ENCODE data around the gene CTIF.

Gene CTIF

GRCh38 chr18:48838166-48838775, 299.4 kb downstream of the CTIF start:
- Histone ChIP-seq H3K36me3 (ENCODE audit: control insufficient read depth in 4 of 4, insufficient read depth in 4 of 4, low read length in 3 of 4) (peaks cover 0 to 2% (median 0%) of the 10 kb centered on the region in 4 experiments), H3K9me3 (ENCODE audit: control extremely low read depth in 1 of 5, control insufficient read depth in 4 of 5, insufficient read depth in 2 of 5, low read depth in 1 of 5, low read length in 4 of 5) (no peaks in the 10 kb centered on the region), H3K4me3 (ENCODE audit: control insufficient read depth in 1 of 7, extremely low read depth in 1 of 7, insufficient read depth in 4 of 7, low read depth in 2 of 7, low read length in 6 of 7) (no peak overlapping the region), H3K4me1 (ENCODE audit: control extremely low read depth in 1 of 4, control insufficient read depth in 4 of 4, insufficient read depth in 4 of 4, low read length in 3 of 4) (peaks cover 7 to 45% (median 37%) of the 10 kb centered on the region in 4 experiments), H3K27ac (ENCODE audit: insufficient read depth in 1 of 2, low read depth in 1 of 2, low read length in 2 of 2, poor library complexity in 1 of 2, severe bottlenecking in 2 of 2) (no peak overlapping the region), H3K27me3 (replicated peaks in 2 of 5; ENCODE audit: control insufficient read depth in 4 of 5, insufficient read depth in 5 of 5, low read length in 4 of 5) (peaks cover 0 to 2% (median 0%) of the 10 kb centered on the region in 5 experiments)
- CTCF ChIA-PET: no interaction called here
- 94% methylated on average over 8 of the region's 12 CpGs for WGBS (ENCODE audit: insufficient coverage)
- DNase-seq: no peak
- POLR2A ChIA-PET: no interaction called here

DNA sequence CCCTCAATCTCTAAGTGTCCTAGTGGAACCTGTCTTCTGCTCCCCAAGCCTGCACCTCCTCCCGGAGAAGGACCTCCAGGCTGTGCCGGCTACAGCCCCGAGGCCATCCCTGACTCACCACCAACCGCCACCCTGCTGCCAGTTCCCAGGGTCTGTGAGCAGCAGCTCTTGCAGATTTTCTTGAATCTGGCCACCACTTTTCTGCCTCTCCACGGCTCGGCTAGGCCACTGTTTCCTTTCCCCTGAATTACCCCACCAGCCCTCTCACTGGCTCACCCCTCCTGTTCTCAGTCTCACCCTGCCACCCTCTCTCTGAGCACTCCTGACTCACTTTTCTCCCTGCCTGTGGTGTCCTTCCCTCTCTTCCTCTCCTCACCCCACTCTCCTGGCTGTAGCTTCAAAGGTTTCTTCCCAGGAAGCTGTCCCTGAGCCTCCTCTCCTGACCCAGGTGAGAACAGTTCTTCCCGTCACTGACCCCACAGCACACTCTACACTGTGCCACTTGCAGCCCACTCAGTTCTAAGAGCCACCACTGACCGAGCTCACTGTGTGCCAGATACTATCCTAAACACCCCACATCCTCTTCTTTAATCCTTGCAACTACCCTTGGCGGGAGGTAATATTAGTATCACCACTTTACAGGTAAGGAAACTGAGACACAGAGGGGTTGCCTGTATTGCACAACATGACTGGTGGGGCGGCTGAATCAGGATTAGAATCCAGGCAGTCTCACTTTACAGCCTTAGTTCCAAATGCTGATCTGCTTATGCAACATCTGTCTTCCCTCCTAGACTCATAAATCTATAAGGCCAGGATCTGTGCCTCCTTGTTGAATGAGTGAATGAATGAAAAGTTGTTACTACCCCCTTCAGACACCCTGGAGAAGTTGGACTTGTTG, 300.3 kb downstream of the CTIF start:
- CTCF ChIA-PET: interaction anchor here (0.9 kb wide), 1 partner anchor 9 kb away, joined by 3 read pairs; no protein-coding TSS in a partner anchor
- POLR2A ChIA-PET: no interaction called here
- over 99% methylated on average over 8 of the region's 10 CpGs for WGBS (ENCODE audit: insufficient coverage)
- H3K36me3 ChIP-seq (ENCODE audit: control insufficient read depth in 4 of 4, insufficient read depth in 4 of 4, low read length in 3 of 4): peaks cover 0 to 2% (median 0%) of the 10 kb centered on the region in 4 experiments
- H3K4me1 ChIP-seq (ENCODE audit: control extremely low read depth in 1 of 4, control insufficient read depth in 4 of 4, insufficient read depth in 4 of 4, low read length in 3 of 4): peaks cover 10 to 45% (median 37%) of the 10 kb centered on the region in 4 experiments
- no peak for DNase-seq
- H3K4me3 ChIP-seq (ENCODE audit: control insufficient read depth in 1 of 7, extremely low read depth in 1 of 7, insufficient read depth in 4 of 7, low read depth in 2 of 7, low read length in 6 of 7): no peak overlapping the region
- H3K27me3 ChIP-seq (replicated peaks in 2 of 5; ENCODE audit: control insufficient read depth in 4 of 5, insufficient read depth in 5 of 5, low read length in 4 of 5): peaks cover 0 to 2% (median 0%) of the 10 kb centered on the region in 5 experiments
- no peak overlapping the region for H3K27ac ChIP-seq (ENCODE audit: insufficient read depth in 1 of 2, low read depth in 1 of 2, low read length in 2 of 2, poor library complexity in 1 of 2, severe bottlenecking in 2 of 2)
- H3K9me3 ChIP-seq (ENCODE audit: control extremely low read depth in 1 of 5, control insufficient read depth in 4 of 5, insufficient read depth in 2 of 5, low read depth in 1 of 5, low read length in 4 of 5): no peaks in the 10 kb centered on the region

DNA sequence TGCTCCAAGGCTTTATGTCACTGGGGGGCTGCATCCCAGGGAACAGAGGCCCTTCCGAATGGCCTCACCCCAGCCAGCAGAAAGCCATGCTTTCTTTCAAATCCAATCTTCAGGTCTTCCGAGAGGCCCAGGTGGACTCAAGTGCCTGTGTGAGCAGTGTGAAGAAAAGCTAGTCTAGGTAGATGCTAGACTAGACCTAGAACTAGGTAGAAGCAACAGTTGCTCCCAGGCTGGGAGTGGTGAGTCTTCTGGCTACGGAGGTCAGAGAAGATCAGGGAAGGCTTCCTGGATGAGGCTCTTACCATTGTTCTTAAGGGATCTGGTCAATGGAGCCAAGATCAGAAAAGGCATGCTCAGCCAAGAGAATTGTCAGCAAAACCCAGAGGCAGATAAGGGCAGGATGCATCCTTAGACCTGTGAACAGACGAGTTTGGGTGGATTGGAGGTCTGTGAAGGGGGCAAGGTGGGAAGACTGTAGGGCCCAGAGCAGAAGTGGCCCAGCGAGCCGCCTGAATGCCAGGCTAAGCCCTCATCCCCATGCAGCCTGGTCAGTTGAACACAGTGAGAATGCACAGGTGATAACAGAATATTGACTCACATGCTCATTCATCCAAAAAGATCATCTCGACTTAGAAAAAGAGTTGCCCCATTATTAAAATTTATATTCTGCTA, 301.1 kb downstream of the CTIF start:
- peaks cover 0 to 2% (median 0%) of the 10 kb centered on the region in 4 experiments for H3K36me3 ChIP-seq (ENCODE audit: control insufficient read depth in 4 of 4, insufficient read depth in 4 of 4, low read length in 3 of 4)
- H3K9me3 ChIP-seq (ENCODE audit: control extremely low read depth in 1 of 5, control insufficient read depth in 4 of 5, insufficient read depth in 2 of 5, low read depth in 1 of 5, low read length in 4 of 5): no peaks in the 10 kb centered on the region
- H3K4me1 ChIP-seq (ENCODE audit: control extremely low read depth in 1 of 4, control insufficient read depth in 4 of 4, insufficient read depth in 4 of 4, low read length in 3 of 4): peaks cover 8 to 42% (median 32%) of the 10 kb centered on the region in 4 experiments
- peaks cover 0 to 2% (median 0%) of the 10 kb centered on the region in 5 experiments for H3K27me3 ChIP-seq (replicated peaks in 2 of 5; ENCODE audit: control insufficient read depth in 4 of 5, insufficient read depth in 5 of 5, low read length in 4 of 5)
- WGBS (ENCODE audit: insufficient coverage): 92% methylated on average over 6 of the region's 7 CpGs
- no peak overlapping the region for H3K4me3 ChIP-seq (ENCODE audit: control insufficient read depth in 1 of 7, extremely low read depth in 1 of 7, insufficient read depth in 4 of 7, low read depth in 2 of 7, low read length in 6 of 7)
- no peak for DNase-seq
- ChIA-PET CTCF (no interaction called here), POLR2A (no interaction called here)
- no peak overlapping the region for H3K27ac ChIP-seq (ENCODE audit: insufficient read depth in 1 of 2, low read depth in 1 of 2, low read length in 2 of 2, poor library complexity in 1 of 2, severe bottlenecking in 2 of 2)

DNA sequence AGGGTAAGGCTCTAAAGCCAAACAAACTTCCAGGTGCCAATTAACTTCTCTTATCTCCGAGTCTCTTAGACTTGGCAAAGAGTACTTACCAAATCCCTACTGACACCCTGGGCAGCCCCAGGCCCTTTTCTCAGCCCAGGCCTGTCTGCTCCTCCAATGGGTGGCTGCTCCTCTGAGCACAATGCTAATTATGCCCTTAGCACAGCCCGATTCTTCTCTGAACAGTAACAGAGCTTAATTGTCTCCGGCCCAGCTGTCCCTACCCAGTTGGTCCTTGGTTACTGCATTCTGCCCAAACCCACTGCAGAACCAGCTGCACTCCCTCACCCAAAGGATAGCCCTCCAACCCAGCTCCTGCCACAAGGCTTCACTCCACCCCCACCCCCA, 301.7 kb downstream of the CTIF start:
- DNase-seq: no peak
- Histone ChIP-seq H3K27ac (ENCODE audit: insufficient read depth in 1 of 2, low read depth in 1 of 2, low read length in 2 of 2, poor library complexity in 1 of 2, severe bottlenecking in 2 of 2) (no peak overlapping the region), H3K27me3 (replicated peaks in 2 of 5; ENCODE audit: control insufficient read depth in 4 of 5, insufficient read depth in 5 of 5, low read length in 4 of 5) (peaks cover 0 to 2% (median 0%) of the 10 kb centered on the region in 5 experiments), H3K4me3 (ENCODE audit: control insufficient read depth in 1 of 7, extremely low read depth in 1 of 7, insufficient read depth in 4 of 7, low read depth in 2 of 7, low read length in 6 of 7) (no peak overlapping the region), H3K9me3 (ENCODE audit: control extremely low read depth in 1 of 5, control insufficient read depth in 4 of 5, insufficient read depth in 2 of 5, low read depth in 1 of 5, low read length in 4 of 5) (no peaks in the 10 kb centered on the region), H3K36me3 (ENCODE audit: control insufficient read depth in 4 of 4, insufficient read depth in 4 of 4, low read length in 3 of 4) (peaks cover 0 to 2% (median 0%) of the 10 kb centered on the region in 4 experiments), H3K4me1 (ENCODE audit: control extremely low read depth in 1 of 4, control insufficient read depth in 4 of 4, insufficient read depth in 4 of 4, low read length in 3 of 4) (peaks cover 6 to 37% (median 30%) of the 10 kb centered on the region in 4 experiments)
- ChIA-PET POLR2A (interaction anchor here (1.1 kb wide), 1 partner anchor 21 kb away, joined by 3 read pairs; no protein-coding TSS in a partner anchor), CTCF (interaction anchor here (1.5 kb wide), 1 partner anchor 10 kb away, joined by 3 read pairs; no protein-coding TSS in a partner anchor)
- 92% methylated on average over 3 of the region's 3 CpGs for WGBS (ENCODE audit: insufficient coverage)

GRCh38 chr18:48841381-48842258, 302.8 kb downstream of the CTIF start:
- Histone ChIP-seq H3K9me3 (ENCODE audit: control extremely low read depth in 1 of 5, control insufficient read depth in 4 of 5, insufficient read depth in 2 of 5, low read depth in 1 of 5, low read length in 4 of 5) (no peaks in the 10 kb centered on the region), H3K27me3 (replicated peaks in 2 of 5; ENCODE audit: control insufficient read depth in 4 of 5, insufficient read depth in 5 of 5, low read length in 4 of 5) (peaks cover 0 to 2% (median 0%) of the 10 kb centered on the region in 5 experiments), H3K4me1 (ENCODE audit: control extremely low read depth in 1 of 4, control insufficient read depth in 4 of 4, insufficient read depth in 4 of 4, low read length in 3 of 4) (peaks cover 6 to 37% (median 30%) of the 10 kb centered on the region in 4 experiments), H3K4me3 (ENCODE audit: control insufficient read depth in 1 of 7, extremely low read depth in 1 of 7, insufficient read depth in 4 of 7, low read depth in 2 of 7, low read length in 6 of 7) (no peak overlapping the region), H3K27ac (ENCODE audit: insufficient read depth in 1 of 2, low read depth in 1 of 2, low read length in 2 of 2, poor library complexity in 1 of 2, severe bottlenecking in 2 of 2) (no peak overlapping the region), H3K36me3 (ENCODE audit: control insufficient read depth in 4 of 4, insufficient read depth in 4 of 4, low read length in 3 of 4) (peaks cover 0 to under 1% (median 0%) of the 10 kb centered on the region in 4 experiments)
- no peak for DNase-seq
- ChIA-PET CTCF (interaction anchor here (1.3 to 1.5 kb wide), 2 partner anchors 9 to 33 kb away, joined by 3 read pairs; no protein-coding TSS in a partner anchor), POLR2A (interaction anchor here (1.1 kb wide), 1 partner anchor 19 kb away, joined by 3 read pairs; no protein-coding TSS in a partner anchor)
- WGBS (ENCODE audit: insufficient coverage): 88% methylated on average over 18 of the region's 31 CpGs
